ENCODE results near the gene SELENOH.

- TF ChIP-seq EZH2 (IDR thresholded peaks at IDR 0.05; ENCODE audit: borderline replicate concordance, low read depth, low read length, poor library complexity, severe bottlenecking) (no peak), CTCF (conservative IDR thresholded peaks at IDR 0.05; ENCODE audit: low read depth, low read length) (no peak)
Measured at GRCh38 chr11:57762235-57762861, 21.1 kb downstream of the SELENOH start.
